Suprapubic skin (tissue), 4 donors: ENCODE results near the gene CCDC88C. TPM values are rescaled to one million over a fixed set of nuclear protein-coding genes. Genes with fewer than 3 reads are reported as not detected.

ENCODE experiments used
- DNase-seq, 2 donors: peaks; one replicate each; pipeline ENCODE4 v3.0.0-alpha.2; 2019; ENCODE audit warnings: low spot score in 2 of 2
- H3K27ac ChIP-seq: fragments of 200-600 bp; sonication (generic); one replicate; pipeline ENCODE4 v1.5.1; 2019
- H3K27me3 ChIP-seq: fragments of 200-600 bp; sonication (generic); one replicate; pipeline ENCODE4 v1.5.1; 2019
- H3K36me3 ChIP-seq: fragments of 200-600 bp; sonication (generic); one replicate; pipeline ENCODE4 v1.5.1; 2019
- H3K4me1 ChIP-seq: fragments of 200-600 bp; sonication (generic); one replicate; pipeline ENCODE4 v1.5.1; 2019
- H3K4me3 ChIP-seq: fragments of 200-600 bp; sonication (generic); one replicate; pipeline ENCODE4 v1.5.1; 2019; ENCODE audit warnings: mild to moderate bottlenecking
- H3K9me3 ChIP-seq: fragments of 200-600 bp; sonication (generic); one replicate; pipeline ENCODE4 v1.5.1; 2019
- EP300 ChIP-seq: sonication (generic); formaldehyde crosslinking; IDR thresholded peaks from one replicate; pipeline ENCODE4 v1.6.1; 2017; ENCODE audit warnings: antibody characterized with exemption
- POLR2A ChIP-seq, 2 donors: fragments of 450-650 bp; IDR thresholded peaks; one replicate each; pipeline ENCODE4 v1.6.1; 2017; ENCODE audit warnings: antibody characterized with exemption in 2 of 2, mild to moderate bottlenecking in 2 of 2, moderate library complexity in 2 of 2
- POLR2AphosphoS5 ChIP-seq, 3 donors: sonication (generic); formaldehyde crosslinking; IDR thresholded peaks; one replicate each; pipeline ENCODE4 v1.6.1; 2017; ENCODE audit warnings: antibody characterized with exemption in 3 of 3
- WGBS: methylation state at CpG from one replicate; pipeline ENCODE4 v1.1.5; 2018; 5-methylcytosine and 5-hydroxymethylcytosine counted together
- total RNA-seq, 4 donors: library from RNA; depleted of rRNA; stranded (reverse); fragments of >200 nt; gene quantifications; one replicate each; pipeline ENCODE4 v1.1.0, GENCODE V29; 2016
- TF ChIP-seq, protein P1 (sequence below), 2 donors: fragments of 200-600 bp in 1 of 2; fragments of 450-650 bp in 1 of 2; sonication (generic) in 1 of 2; IDR thresholded peaks; one replicate each; pipeline ENCODE4 v1.5.1; 2016 to 2019; ENCODE audit warnings: antibody characterized with exemption in 2 of 2, mild to moderate bottlenecking in 1 of 2, moderate library complexity in 1 of 2

Gene CCDC88C
- total RNA-seq, 4 donors from 2014 or later: 16.6 to 25.0 (median 22.8) TPM

DNA sequence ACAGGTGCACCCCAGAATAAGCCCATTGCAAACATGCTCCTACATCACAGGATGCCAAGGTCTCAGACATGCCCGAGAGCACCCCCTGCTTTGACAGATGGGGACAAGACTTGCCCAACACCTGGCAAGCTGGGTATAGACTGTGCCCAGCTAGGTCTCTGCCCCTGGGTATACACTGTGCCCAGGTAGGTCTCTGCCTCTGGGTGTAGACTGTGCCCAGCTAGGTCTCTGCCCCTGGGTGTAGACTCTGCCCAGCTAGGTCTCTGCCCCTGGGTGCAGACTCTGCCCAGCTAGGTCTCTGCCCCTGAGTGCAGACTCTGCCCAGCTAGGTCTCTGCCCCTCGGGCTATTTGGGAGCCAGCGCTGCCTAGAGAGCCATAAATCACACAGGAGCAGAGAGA, 85.9 kb downstream of the CCDC88C start:
- 80% methylated on average over 1 of the region's 3 CpGs for WGBS
- Histone ChIP-seq H3K27me3 (no peaks in the 10 kb centered on the region), H3K36me3 (peaks cover 7% of the 10 kb centered on the region), H3K9me3 (no peaks in the 10 kb centered on the region), H3K4me3 (no peak overlapping the region), H3K4me1 (peaks cover 16% of the 10 kb centered on the region), H3K27ac (no peak overlapping the region)
- no peak for DNase-seq
- TF ChIP-seq EP300: no peak
- no peak for TF ChIP-seq POLR2A (IDR thresholded peaks at IDR 0.05)
- TF ChIP-seq POLR2AphosphoS5 (IDR thresholded peaks at IDR 0.05): no peak

DNA sequence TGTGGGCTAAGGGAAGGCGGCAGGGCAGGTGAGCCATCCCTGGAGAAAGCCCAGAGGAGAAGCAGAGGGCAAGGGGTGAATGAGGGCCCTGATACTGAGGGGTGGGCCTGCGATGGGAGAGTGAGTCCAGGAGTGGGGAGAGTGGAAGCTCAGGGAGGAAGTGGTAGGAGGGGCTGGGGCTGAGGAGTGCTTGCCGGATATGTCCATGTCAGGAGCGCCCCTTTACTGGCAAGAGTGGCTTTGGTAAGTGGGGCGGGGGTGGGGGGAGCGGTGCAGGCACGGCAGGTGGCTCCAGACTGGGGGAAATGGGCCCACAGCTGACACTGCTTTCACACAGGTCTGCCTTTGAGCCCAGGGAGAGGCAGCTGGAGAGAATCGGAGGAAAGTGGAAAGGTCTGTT, 86.8 kb downstream of the CCDC88C start:
- 80% methylated on average over 8 of the region's 8 CpGs for WGBS
- Histone ChIP-seq H3K4me3 (no peak overlapping the region), H3K36me3 (peaks cover 3% of the 10 kb centered on the region), H3K9me3 (no peaks in the 10 kb centered on the region), H3K27ac (no peak overlapping the region), H3K4me1 (peaks cover 16% of the 10 kb centered on the region), H3K27me3 (no peaks in the 10 kb centered on the region)
- no peak for TF ChIP-seq POLR2A (IDR thresholded peaks at IDR 0.05)
- no peak for TF ChIP-seq POLR2AphosphoS5 (IDR thresholded peaks at IDR 0.05)
- TF ChIP-seq, protein P1, sequence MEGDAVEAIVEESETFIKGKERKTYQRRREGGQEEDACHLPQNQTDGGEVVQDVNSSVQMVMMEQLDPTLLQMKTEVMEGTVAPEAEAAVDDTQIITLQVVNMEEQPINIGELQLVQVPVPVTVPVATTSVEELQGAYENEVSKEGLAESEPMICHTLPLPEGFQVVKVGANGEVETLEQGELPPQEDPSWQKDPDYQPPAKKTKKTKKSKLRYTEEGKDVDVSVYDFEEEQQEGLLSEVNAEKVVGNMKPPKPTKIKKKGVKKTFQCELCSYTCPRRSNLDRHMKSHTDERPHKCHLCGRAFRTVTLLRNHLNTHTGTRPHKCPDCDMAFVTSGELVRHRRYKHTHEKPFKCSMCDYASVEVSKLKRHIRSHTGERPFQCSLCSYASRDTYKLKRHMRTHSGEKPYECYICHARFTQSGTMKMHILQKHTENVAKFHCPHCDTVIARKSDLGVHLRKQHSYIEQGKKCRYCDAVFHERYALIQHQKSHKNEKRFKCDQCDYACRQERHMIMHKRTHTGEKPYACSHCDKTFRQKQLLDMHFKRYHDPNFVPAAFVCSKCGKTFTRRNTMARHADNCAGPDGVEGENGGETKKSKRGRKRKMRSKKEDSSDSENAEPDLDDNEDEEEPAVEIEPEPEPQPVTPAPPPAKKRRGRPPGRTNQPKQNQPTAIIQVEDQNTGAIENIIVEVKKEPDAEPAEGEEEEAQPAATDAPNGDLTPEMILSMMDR (IDR thresholded peaks at IDR 0.05): no peak
- TF ChIP-seq EP300: no peak
- no peak for DNase-seq

DNA sequence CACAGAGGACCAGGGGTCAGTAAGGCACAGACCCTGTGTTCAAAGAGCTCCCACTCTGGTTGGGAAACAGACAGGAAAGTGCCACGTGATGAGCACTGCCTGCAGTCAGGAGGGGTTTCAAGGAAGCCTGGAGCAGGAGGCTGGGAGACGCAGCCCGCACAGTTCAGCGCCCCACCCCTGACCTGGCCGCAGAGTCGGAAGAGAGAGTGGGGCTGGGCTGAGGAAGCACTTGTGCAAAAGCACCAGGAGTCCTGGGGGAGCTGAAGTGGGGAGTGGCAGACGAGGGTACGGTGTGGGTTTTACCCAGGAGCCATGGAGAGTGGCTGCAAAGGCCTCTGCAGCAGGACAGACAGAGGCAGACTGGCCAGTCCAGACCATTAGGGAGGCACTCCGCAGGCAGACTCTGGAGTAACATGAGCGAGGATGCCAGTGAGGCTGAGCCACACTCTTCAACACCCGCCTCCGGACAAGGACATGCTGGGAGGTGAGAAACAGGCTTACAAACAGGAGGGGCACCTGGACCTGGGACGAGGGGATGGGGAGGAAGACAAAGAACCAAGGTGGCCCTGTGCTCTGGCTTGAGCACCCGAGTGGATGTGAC, 87.4 kb downstream of the CCDC88C start:
- Histone ChIP-seq H3K4me3 (no peak overlapping the region), H3K36me3 (peaks cover 3% of the 10 kb centered on the region), H3K4me1 (peaks cover 16% of the 10 kb centered on the region), H3K27ac (no peak overlapping the region), H3K9me3 (no peaks in the 10 kb centered on the region), H3K27me3 (no peaks in the 10 kb centered on the region)
- DNase-seq: no peak
- WGBS: 86% methylated on average over 14 of the region's 14 CpGs
- TF ChIP-seq EP300 (no peak), POLR2AphosphoS5 (IDR thresholded peaks at IDR 0.05) (no peak), POLR2A (IDR thresholded peaks at IDR 0.05) (no peak)
- TF ChIP-seq, protein P1 (IDR thresholded peaks at IDR 0.05): no peak

DNA sequence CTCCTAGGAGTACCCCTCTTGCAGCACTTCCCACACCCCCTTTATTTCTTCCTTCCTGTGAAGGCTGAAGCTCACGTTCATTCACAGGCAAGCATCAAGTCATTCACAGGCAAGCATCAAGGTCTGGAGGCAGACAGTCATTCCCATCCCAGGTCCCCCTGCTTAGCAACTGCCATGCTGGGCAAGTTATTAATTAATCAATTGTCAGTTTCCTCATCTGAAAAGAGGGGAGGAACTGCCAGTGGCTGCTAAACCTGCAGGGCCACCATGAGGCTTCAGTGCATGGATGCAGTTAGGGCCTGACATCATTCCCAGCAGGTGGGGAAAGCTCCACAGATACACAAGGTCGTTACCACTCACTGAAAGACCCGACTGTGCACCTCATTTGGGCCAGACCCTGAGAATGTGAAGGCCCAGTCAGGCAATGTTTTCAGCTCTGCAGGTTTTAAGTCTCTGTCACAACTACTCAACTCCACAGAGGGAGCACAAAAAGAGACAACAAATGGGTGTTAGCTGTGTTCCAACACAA, 88.1 kb downstream of the CCDC88C start:
- 75% methylated on average over 3 of the region's 3 CpGs for WGBS

DNA sequence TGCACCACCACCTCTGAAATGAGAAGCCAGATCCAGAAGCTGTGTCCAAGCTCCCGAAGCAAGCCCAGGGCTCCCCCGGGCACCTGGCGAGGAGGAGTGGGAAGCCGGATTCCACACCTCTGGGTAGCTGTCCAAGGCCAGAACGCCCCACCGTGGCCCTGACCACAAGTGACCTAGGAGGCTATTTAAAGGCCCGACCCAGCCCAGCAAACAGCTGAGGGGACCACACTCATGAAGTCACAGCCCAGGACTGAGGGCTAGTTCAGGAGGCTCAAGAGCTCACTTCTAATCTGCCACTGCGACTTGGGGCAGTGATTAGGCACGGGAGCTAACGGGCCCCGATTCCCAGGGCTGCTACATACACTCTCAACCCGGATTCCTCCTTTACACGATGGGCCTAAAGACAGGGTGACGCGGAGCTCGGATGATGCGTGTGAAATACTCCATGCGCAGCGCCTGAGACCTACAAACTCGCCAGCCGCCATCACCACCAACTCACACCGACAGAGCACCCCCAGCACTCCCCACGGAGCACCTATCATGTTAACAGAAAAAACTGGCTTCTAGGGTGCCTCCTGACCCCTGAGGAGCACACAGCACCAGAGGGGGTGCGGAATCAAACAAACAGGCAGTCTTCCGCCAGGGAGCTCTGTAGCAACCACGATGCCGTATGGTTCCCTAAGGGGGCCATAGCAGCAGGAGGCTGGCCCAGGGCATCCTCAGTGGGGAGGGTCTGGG, 89.1 kb downstream of the CCDC88C start:
- WGBS: 91% methylated on average over 23 of the region's 27 CpGs
- Histone ChIP-seq H3K27ac (no peak overlapping the region), H3K4me1 (peaks cover 32% of the 10 kb centered on the region), H3K9me3 (no peaks in the 10 kb centered on the region), H3K4me3 (no peak overlapping the region), H3K27me3 (no peaks in the 10 kb centered on the region), H3K36me3 (no peaks in the 10 kb centered on the region)
- TF ChIP-seq POLR2A (IDR thresholded peaks at IDR 0.05): no peak
- no peak for TF ChIP-seq POLR2AphosphoS5 (IDR thresholded peaks at IDR 0.05)
- TF ChIP-seq EP300: no peak
- TF ChIP-seq, protein P1 (IDR thresholded peaks at IDR 0.05): no peak
- DNase-seq: no peak

More for the DNA sequence above, 88.1 kb downstream of the CCDC88C start:
- H3K27ac ChIP-seq: no peak overlapping the region
- H3K27me3 ChIP-seq: no peaks in the 10 kb centered on the region
- H3K4me1 ChIP-seq: peaks cover 21% of the 10 kb centered on the region
- no peaks in the 10 kb centered on the region for H3K9me3 ChIP-seq
- H3K36me3 ChIP-seq: no peaks in the 10 kb centered on the region
- no peak overlapping the region for H3K4me3 ChIP-seq
- DNase-seq: no peak
- TF ChIP-seq POLR2AphosphoS5 (IDR thresholded peaks at IDR 0.05): no peak
- no peak for TF ChIP-seq EP300
- TF ChIP-seq, protein P1 (IDR thresholded peaks at IDR 0.05): no peak
- TF ChIP-seq POLR2A (IDR thresholded peaks at IDR 0.05): no peak
